Measurements from ENCODE around the gene HADHA. TPM values are rescaled to one million over a fixed set of nuclear protein-coding genes. Genes with fewer than 3 reads are reported as not detected.

Gene HADHA
- total RNA-seq, 1 donor = 135 TPM

DNA sequence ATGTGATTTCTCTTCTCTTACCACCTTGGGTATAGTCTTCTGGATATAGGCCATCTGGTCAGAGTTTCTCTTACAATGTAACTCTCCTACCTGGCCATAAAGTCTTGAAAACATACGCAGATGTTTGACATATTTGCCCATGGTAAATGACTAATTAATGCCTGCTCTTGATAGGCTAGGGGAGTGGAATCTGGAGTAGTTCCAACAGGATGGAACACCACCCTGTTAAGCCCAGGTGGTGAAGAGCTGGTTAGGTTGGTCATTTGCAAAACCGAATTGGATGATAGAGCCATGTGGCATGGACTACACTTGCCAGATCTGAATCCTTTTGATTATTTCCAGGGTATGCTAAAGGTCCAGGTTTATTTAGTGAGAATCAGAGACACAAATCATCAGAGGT, 36.8 kb upstream of the HADHA start:
- no peak overlapping the region for H3K4me3 ChIP-seq (ENCODE audit: low read depth, low read length)
- no peak for DNase-seq (ENCODE audit: low read depth)
- TF ChIP-seq, protein P1, sequence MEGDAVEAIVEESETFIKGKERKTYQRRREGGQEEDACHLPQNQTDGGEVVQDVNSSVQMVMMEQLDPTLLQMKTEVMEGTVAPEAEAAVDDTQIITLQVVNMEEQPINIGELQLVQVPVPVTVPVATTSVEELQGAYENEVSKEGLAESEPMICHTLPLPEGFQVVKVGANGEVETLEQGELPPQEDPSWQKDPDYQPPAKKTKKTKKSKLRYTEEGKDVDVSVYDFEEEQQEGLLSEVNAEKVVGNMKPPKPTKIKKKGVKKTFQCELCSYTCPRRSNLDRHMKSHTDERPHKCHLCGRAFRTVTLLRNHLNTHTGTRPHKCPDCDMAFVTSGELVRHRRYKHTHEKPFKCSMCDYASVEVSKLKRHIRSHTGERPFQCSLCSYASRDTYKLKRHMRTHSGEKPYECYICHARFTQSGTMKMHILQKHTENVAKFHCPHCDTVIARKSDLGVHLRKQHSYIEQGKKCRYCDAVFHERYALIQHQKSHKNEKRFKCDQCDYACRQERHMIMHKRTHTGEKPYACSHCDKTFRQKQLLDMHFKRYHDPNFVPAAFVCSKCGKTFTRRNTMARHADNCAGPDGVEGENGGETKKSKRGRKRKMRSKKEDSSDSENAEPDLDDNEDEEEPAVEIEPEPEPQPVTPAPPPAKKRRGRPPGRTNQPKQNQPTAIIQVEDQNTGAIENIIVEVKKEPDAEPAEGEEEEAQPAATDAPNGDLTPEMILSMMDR (IDR thresholded peaks at IDR 0.05; ENCODE audit: insufficient read depth, low read length) = no peak

GRCh38 chr2:26279886-26280285, 35.5 kb upstream of the HADHA start:
- DNase-seq (ENCODE audit: low read depth) = no peak
- TF ChIP-seq, protein P1 (IDR thresholded peaks at IDR 0.05; ENCODE audit: insufficient read depth, low read length) = no peak
- H3K4me3 ChIP-seq (ENCODE audit: low read depth, low read length) = no peak overlapping the region

- TF ChIP-seq, protein P1 (IDR thresholded peaks at IDR 0.05; ENCODE audit: insufficient read depth, low read length) = no peak
- DNase-seq (ENCODE audit: low read depth) = no peak
- no peak overlapping the region for H3K4me3 ChIP-seq (ENCODE audit: low read depth, low read length)
Measured at GRCh38 chr2:26276484-26277227, 32.2 kb upstream of the HADHA start.

DNA sequence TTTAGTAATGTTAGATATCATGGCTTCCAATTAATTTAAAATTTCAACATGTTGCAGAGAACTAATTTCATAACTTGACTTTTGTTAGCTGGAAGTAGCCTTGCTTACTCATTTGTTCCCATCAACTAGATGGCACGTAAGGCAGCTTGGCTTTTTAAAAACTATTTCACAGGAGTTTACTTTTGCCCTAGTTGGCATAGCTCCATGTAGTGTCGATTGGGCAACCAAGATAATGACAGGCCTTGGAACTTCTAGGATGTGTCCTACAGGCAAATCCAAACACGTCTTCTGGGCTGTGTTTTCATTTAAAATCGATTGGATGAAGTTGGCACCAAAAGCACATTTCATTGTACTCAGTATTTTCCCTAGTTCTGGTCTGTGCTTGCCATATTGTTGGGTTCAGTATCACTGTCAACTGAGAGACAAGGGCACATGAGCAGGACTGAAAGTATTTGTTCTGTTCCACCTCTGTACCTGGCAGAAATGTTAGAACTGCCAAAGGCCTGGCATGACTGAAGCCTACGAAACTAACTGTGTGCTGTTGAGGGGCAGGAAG, 29.7 kb upstream of the HADHA start:
- H3K4me3 ChIP-seq (ENCODE audit: low read depth, low read length) = no peak overlapping the region
- peak; percentile 98 for DNase-seq (ENCODE audit: low read depth)
- TF ChIP-seq, protein P1 (IDR thresholded peaks at IDR 0.05; ENCODE audit: insufficient read depth, low read length) = no peak

- TF ChIP-seq, protein P1 (IDR thresholded peaks at IDR 0.05; ENCODE audit: insufficient read depth, low read length) = no peak
- peak; percentile 30 for DNase-seq (ENCODE audit: low read depth)
- no peak overlapping the region for H3K4me3 ChIP-seq (ENCODE audit: low read depth, low read length)
Measured at GRCh38 chr2:26273501-26273900, 29.1 kb upstream of the HADHA start.

- H3K4me3 ChIP-seq (ENCODE audit: low read depth, low read length) = no peak overlapping the region
- no peak for DNase-seq (ENCODE audit: low read depth)
- TF ChIP-seq, protein P1 (IDR thresholded peaks at IDR 0.05; ENCODE audit: insufficient read depth, low read length) = no peak
Measured at GRCh38 chr2:26270373-26270772, 25.9 kb upstream of the HADHA start.

Data from fibroblast of the aortic adventitia (primary cell).